ENCODE data around the gene RFLNA. TPM values are rescaled to one million over a fixed set of nuclear protein-coding genes. Genes with fewer than 3 reads are reported as not detected.

Gene RFLNA
- total and polyA plus RNA-seq, 8 donors, result 18.2 to 294 (median 75.8) TPM

- Histone ChIP-seq H3K4me1 (peaks cover 3 to 63% (median 12%) of the 10 kb centered on the region in 4 donors), H3K36me3 (peaks cover 0 to 28% (median 9%) of the 10 kb centered on the region in 4 donors), H3K27ac (no peak overlapping the region), H3K9me3 (no peaks in the 10 kb centered on the region), H3K27me3 (no peaks in the 10 kb centered on the region), H3K4me3 (no peak overlapping the region)
- intact Hi-C loops (cut with DNase I; ENCODE audit: low total_unique reads), result no loop called here
- no peak for TF ChIP-seq CTCF (IDR thresholded peaks at IDR 0.05)
- no peak for TF ChIP-seq POLR2AphosphoS5 (IDR thresholded peaks at IDR 0.05)
- TF ChIP-seq EP300 (IDR thresholded peaks at IDR 0.05), result no peak
- TF ChIP-seq POLR2A (IDR thresholded peaks at IDR 0.05), result no peak
- no peak for DNase-seq
- WGBS, 5 donors, result 86 to 94% (median 90%) methylated on average over 10 of the region's 10 CpGs
Observed at GRCh38 chr12:124307556-124307825, 12.6 kb downstream of the RFLNA start.

GRCh38 chr12:124308741-124309140, 13.8 kb downstream of the RFLNA start:
- no peak for TF ChIP-seq POLR2A (IDR thresholded peaks at IDR 0.05)
- no peak for TF ChIP-seq EP300 (IDR thresholded peaks at IDR 0.05)
- TF ChIP-seq POLR2AphosphoS5 (IDR thresholded peaks at IDR 0.05), result no peak
- no peak for TF ChIP-seq CTCF (IDR thresholded peaks at IDR 0.05)
- H3K4me3 ChIP-seq, result no peak overlapping the region
- no peaks in the 10 kb centered on the region for H3K27me3 ChIP-seq
- H3K27ac ChIP-seq, result no peak overlapping the region
- peaks cover 0 to 38% (median 14%) of the 10 kb centered on the region in 4 donors for H3K36me3 ChIP-seq
- WGBS, 5 donors, result 86 to 97% (median 94%) methylated on average over 14 to 18 of the region's 18 CpGs
- no peak for DNase-seq
- intact Hi-C loops (cut with DNase I; ENCODE audit: low total_unique reads), result no loop called here
- H3K9me3 ChIP-seq, result no peaks in the 10 kb centered on the region
- H3K4me1 ChIP-seq, result peaks cover 0 to 50% (median 4%) of the 10 kb centered on the region in 4 donors

- peaks cover 0 to 41% (median 17%) of the 10 kb centered on the region in 4 donors for H3K36me3 ChIP-seq
- TF ChIP-seq POLR2AphosphoS5 (IDR thresholded peaks at IDR 0.05), result no peak
- no peak for TF ChIP-seq POLR2A (IDR thresholded peaks at IDR 0.05)
- WGBS, 5 donors, result 87 to 93% (median 90%) methylated on average over 15 to 16 of the region's 16 CpGs
- H3K27me3 ChIP-seq, result no peaks in the 10 kb centered on the region
- no peaks in the 10 kb centered on the region for H3K9me3 ChIP-seq
- peaks cover 0 to 45% (median 4%) of the 10 kb centered on the region in 4 donors for H3K4me1 ChIP-seq
- no peak overlapping the region for H3K4me3 ChIP-seq
- no peak overlapping the region for H3K27ac ChIP-seq
- intact Hi-C loops (cut with DNase I; ENCODE audit: low total_unique reads), result no loop called here
- no peak for DNase-seq
Observed at GRCh38 chr12:124309231-124309630, 14.3 kb downstream of the RFLNA start.

- intact Hi-C loops (cut with DNase I; ENCODE audit: low total_unique reads), result no loop called here
- 77 to 90% (median 86%) methylated on average over 5 to 7 of the region's 7 CpGs for WGBS, 5 donors
Observed at GRCh38 chr12:124309744-124310143, 14.9 kb downstream of the RFLNA start.

More at GRCh38 chr12:124309744-124310143, 14.9 kb downstream of the RFLNA start:
- Histone ChIP-seq H3K4me1 (peaks cover 0 to 41% (median 4%) of the 10 kb centered on the region in 4 donors), H3K27me3 (no peaks in the 10 kb centered on the region), H3K9me3 (no peaks in the 10 kb centered on the region), H3K27ac (no peak overlapping the region), H3K4me3 (no peak overlapping the region), H3K36me3 (peaks cover 0 to 41% (median 20%) of the 10 kb centered on the region in 4 donors)
- TF ChIP-seq CTCF (IDR thresholded peaks at IDR 0.05), result no peak
- no peak for TF ChIP-seq POLR2AphosphoS5 (IDR thresholded peaks at IDR 0.05)
- no peak for TF ChIP-seq EP300 (IDR thresholded peaks at IDR 0.05)
- no peak for TF ChIP-seq POLR2A (IDR thresholded peaks at IDR 0.05)
- no peak for DNase-seq
